Measurements from ENCODE around the gene PLAC8L1. TPM values are rescaled to one million over a fixed set of nuclear protein-coding genes. Genes with fewer than 3 reads are reported as not detected.

The PLAC8L1 gene
- total RNA-seq, 1 experiment from 2014 or later, result 0.49 TPM

GRCh38 chr5:146049704-146050026, 55.7 kb downstream of the PLAC8L1 start:
- POLR2A ChIA-PET, result no interaction called here
- intact Hi-C loops (cut with micrococcal nuclease; ENCODE audit: unreplicated experiment), result loop anchor here (5.0 to 10.0 kb wide), 3 partner anchors 105 to 352 kb away; no protein-coding TSS in a partner anchor
- CTCF ChIA-PET, result no interaction called here
- no peak for ATAC-seq
- no peak for DNase-seq (ENCODE audit: low read depth, low spot score)
- in situ Hi-C loops (cut with HindIII; ENCODE audit: low pct_unique_long_range_greater_than_20kb, low sequenced_read_pairs), result no loop called here
- TF ChIP-seq TCF7L2 (IDR thresholded peaks at IDR 0.05; ENCODE audit: low read depth, low read length) (no peak), REST (IDR thresholded peaks at IDR 0.05; ENCODE audit: insufficient read depth in 1 of 2, low read depth in 2 of 2, low read length in 1 of 2) (no peak), CTCF (IDR thresholded peaks at IDR 0.05) (peak; percentile 27), SIN3A (IDR thresholded peaks at IDR 0.05; ENCODE audit: borderline replicate concordance, insufficient read depth, low read depth, low read length) (no peak), POLR2AphosphoS5 (IDR thresholded peaks at IDR 0.05; ENCODE audit: low read depth, low read length) (no peak)
- Histone ChIP-seq H3K9me3 (ENCODE audit: control insufficient read depth, insufficient read depth, low read depth, low read length) (no peaks in the 10 kb centered on the region), H3K36me3 (ENCODE audit: control insufficient read depth, insufficient read depth, low read length) (no peaks in the 10 kb centered on the region), H3K4me1 (ENCODE audit: control insufficient read depth, insufficient read depth, low read length) (no peaks in the 10 kb centered on the region), H3K27ac (ENCODE audit: low read length) (no peak overlapping the region), H3K4me3 (ENCODE audit: low read depth in 2 of 2, low read length in 2 of 2) (no peak overlapping the region), H3K27me3 (ENCODE audit: control insufficient read depth, insufficient read depth, low read length) (no peaks in the 10 kb centered on the region)
- no TSS peak for BruUV-seq (replicated peaks)

- Histone ChIP-seq H3K36me3 (ENCODE audit: control insufficient read depth, insufficient read depth, low read length) (no peaks in the 10 kb centered on the region), H3K27me3 (ENCODE audit: control insufficient read depth, insufficient read depth, low read length) (no peaks in the 10 kb centered on the region), H3K4me3 (ENCODE audit: low read depth in 2 of 2, low read length in 2 of 2) (no peak overlapping the region), H3K27ac (ENCODE audit: low read length) (no peak overlapping the region), H3K4me1 (ENCODE audit: control insufficient read depth, insufficient read depth, low read length) (no peaks in the 10 kb centered on the region), H3K9me3 (ENCODE audit: control insufficient read depth, insufficient read depth, low read depth, low read length) (no peaks in the 10 kb centered on the region)
- CTCF ChIA-PET, result no interaction called here
- POLR2A ChIA-PET, result no interaction called here
- peak; percentile 22 for DNase-seq (ENCODE audit: low read depth, low spot score)
- peak; percentile 82 for ATAC-seq
- in situ Hi-C loops (cut with HindIII; ENCODE audit: low pct_unique_long_range_greater_than_20kb, low sequenced_read_pairs), result no loop called here
- intact Hi-C loops (cut with micrococcal nuclease; ENCODE audit: unreplicated experiment), result loop anchor here (5.0 to 10.0 kb wide), 3 partner anchors 104 to 352 kb away; no protein-coding TSS in a partner anchor
- TF ChIP-seq REST (IDR thresholded peaks at IDR 0.05; ENCODE audit: insufficient read depth in 1 of 2, low read depth in 2 of 2, low read length in 1 of 2), result no peak
- no peak for TF ChIP-seq SIN3A (IDR thresholded peaks at IDR 0.05; ENCODE audit: borderline replicate concordance, insufficient read depth, low read depth, low read length)
- TF ChIP-seq CTCF (IDR thresholded peaks at IDR 0.05), result peak; percentile 81
- BruUV-seq (replicated peaks), result no TSS peak
These were observed 56.2 kb downstream of the PLAC8L1 start for GRCh38 chr5:146048994-146049703.

Data from Panc1 (cell line).